Measurements from ENCODE around the gene PRADC1. TPM values are rescaled to one million over a fixed set of nuclear protein-coding genes. Genes with fewer than 3 reads are reported as not detected.

Gene PRADC1
- total RNA-seq, 6 donors from 2014 or later: 6.7 to 21.6 (median 16.3) TPM

GRCh38 chr2:73266061-73266901 lies 33.2 kb upstream of the PRADC1 start:
- WGBS, 2 donors: 87 to 88% methylated on average over 12 to 16 of the region's 26 CpGs

GRCh38 chr2:73265298-73266060 lies 32.4 kb upstream of the PRADC1 start:
- no peaks in the 10 kb centered on the region for H3K9me3 ChIP-seq
- WGBS, 2 donors: 91 to 92% methylated on average over 18 to 24 of the region's 28 CpGs
- no peaks in the 10 kb centered on the region for H3K36me3 ChIP-seq
- TF ChIP-seq POLR2A (IDR thresholded peaks at IDR 0.05) (no peak), EP300 (IDR thresholded peaks at IDR 0.05) (no peak), POLR2AphosphoS5 (IDR thresholded peaks at IDR 0.05) (no peak)
- TF ChIP-seq, protein P1, sequence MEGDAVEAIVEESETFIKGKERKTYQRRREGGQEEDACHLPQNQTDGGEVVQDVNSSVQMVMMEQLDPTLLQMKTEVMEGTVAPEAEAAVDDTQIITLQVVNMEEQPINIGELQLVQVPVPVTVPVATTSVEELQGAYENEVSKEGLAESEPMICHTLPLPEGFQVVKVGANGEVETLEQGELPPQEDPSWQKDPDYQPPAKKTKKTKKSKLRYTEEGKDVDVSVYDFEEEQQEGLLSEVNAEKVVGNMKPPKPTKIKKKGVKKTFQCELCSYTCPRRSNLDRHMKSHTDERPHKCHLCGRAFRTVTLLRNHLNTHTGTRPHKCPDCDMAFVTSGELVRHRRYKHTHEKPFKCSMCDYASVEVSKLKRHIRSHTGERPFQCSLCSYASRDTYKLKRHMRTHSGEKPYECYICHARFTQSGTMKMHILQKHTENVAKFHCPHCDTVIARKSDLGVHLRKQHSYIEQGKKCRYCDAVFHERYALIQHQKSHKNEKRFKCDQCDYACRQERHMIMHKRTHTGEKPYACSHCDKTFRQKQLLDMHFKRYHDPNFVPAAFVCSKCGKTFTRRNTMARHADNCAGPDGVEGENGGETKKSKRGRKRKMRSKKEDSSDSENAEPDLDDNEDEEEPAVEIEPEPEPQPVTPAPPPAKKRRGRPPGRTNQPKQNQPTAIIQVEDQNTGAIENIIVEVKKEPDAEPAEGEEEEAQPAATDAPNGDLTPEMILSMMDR (IDR thresholded peaks at IDR 0.05): no peak
- H3K4me3 ChIP-seq: no peak overlapping the region
- peaks cover 0 to 18% (median 1%) of the 10 kb centered on the region in 4 donors for H3K27me3 ChIP-seq
- ATAC-seq (ENCODE audit: low FRiP score in 2 of 2): no peak
- H3K27ac ChIP-seq: no peak overlapping the region
- peak in 1 of 2 donors; percentile 55 for DNase-seq
- H3K4me1 ChIP-seq: peaks cover 5 to 13% (median 6%) of the 10 kb centered on the region in 4 donors

More at GRCh38 chr2:73266061-73266901, 33.2 kb upstream of the PRADC1 start:
- no peaks in the 10 kb centered on the region for H3K9me3 ChIP-seq
- no peak overlapping the region for H3K4me3 ChIP-seq
- H3K27ac ChIP-seq: no peak overlapping the region
- no peak for ATAC-seq (ENCODE audit: low FRiP score in 2 of 2)
- DNase-seq: peak in 1 of 2 donors; percentile 81
- H3K4me1 ChIP-seq: peaks cover 5 to 13% (median 6%) of the 10 kb centered on the region in 4 donors
- no peaks in the 10 kb centered on the region for H3K36me3 ChIP-seq
- peaks cover 0 to 18% (median 1%) of the 10 kb centered on the region in 4 donors for H3K27me3 ChIP-seq
- TF ChIP-seq, protein P1 (IDR thresholded peaks at IDR 0.05): no peak
- TF ChIP-seq EP300 (IDR thresholded peaks at IDR 0.05) (no peak), POLR2AphosphoS5 (IDR thresholded peaks at IDR 0.05) (no peak), POLR2A (IDR thresholded peaks at IDR 0.05) (no peak)

DNA sequence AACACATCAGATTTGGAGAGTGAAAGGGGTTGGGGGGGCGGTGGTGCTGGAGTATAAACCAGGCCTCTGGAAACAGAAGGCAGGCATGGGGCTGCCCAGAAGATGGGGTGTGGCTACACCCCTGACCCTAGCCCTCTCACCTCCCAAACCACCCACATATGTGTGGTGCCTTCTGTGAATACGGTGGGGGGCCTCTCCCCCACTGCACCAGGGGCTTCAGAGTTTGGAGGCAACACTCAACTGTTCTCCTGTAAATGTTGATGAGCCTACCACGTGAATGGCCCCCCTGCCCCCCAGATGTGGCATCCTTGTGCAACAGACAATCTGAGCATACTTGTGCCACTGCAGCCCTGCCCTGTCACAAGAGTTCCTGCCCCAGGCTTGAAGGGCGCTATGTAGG lies 31.7 kb upstream of the PRADC1 start:
- TF ChIP-seq EP300 (IDR thresholded peaks at IDR 0.05) (no peak), POLR2AphosphoS5 (IDR thresholded peaks at IDR 0.05) (no peak), POLR2A (IDR thresholded peaks at IDR 0.05) (no peak)
- TF ChIP-seq, protein P1 (IDR thresholded peaks at IDR 0.05): no peak
- Histone ChIP-seq H3K27ac (no peak overlapping the region), H3K4me1 (peaks cover 5 to 13% (median 6%) of the 10 kb centered on the region in 4 donors), H3K27me3 (peaks cover 0 to 18% (median 1%) of the 10 kb centered on the region in 4 donors), H3K9me3 (no peaks in the 10 kb centered on the region), H3K4me3 (no peak overlapping the region), H3K36me3 (no peaks in the 10 kb centered on the region)
- 59 to 68% methylated on average over 3 to 4 of the region's 4 CpGs for WGBS, 2 donors
- ATAC-seq (ENCODE audit: low FRiP score in 2 of 2) (no peak), DNase-seq (no peak)

- DNase-seq (peak in 1 of 2 donors; percentile 76), ATAC-seq (ENCODE audit: low FRiP score in 2 of 2) (no peak)
- H3K27me3 ChIP-seq: peaks cover 0 to 16% (median 1%) of the 10 kb centered on the region in 4 donors
- TF ChIP-seq EP300 (IDR thresholded peaks at IDR 0.05): no peak
- TF ChIP-seq, protein P1 (IDR thresholded peaks at IDR 0.05): no peak
- no peak for TF ChIP-seq POLR2A (IDR thresholded peaks at IDR 0.05)
- no peaks in the 10 kb centered on the region for H3K9me3 ChIP-seq
- no peak overlapping the region for H3K4me3 ChIP-seq
- H3K4me1 ChIP-seq: peaks cover 5 to 8% (median 6%) of the 10 kb centered on the region in 4 donors
- no peak overlapping the region for H3K27ac ChIP-seq
- 92% methylated on average over 15 of the region's 15 CpGs for WGBS, 2 donors
- no peaks in the 10 kb centered on the region for H3K36me3 ChIP-seq
These were observed 31.2 kb upstream of the PRADC1 start for GRCh38 chr2:73264332-73264606.
